ENCODE data around the gene TCF7L1.
"Not testable (repeated sequence)": the region's sequence is repeated elsewhere in the genome, so short reads cannot be mapped to it uniquely, and the experiment has no call there.

The TCF7L1 gene

DNA sequence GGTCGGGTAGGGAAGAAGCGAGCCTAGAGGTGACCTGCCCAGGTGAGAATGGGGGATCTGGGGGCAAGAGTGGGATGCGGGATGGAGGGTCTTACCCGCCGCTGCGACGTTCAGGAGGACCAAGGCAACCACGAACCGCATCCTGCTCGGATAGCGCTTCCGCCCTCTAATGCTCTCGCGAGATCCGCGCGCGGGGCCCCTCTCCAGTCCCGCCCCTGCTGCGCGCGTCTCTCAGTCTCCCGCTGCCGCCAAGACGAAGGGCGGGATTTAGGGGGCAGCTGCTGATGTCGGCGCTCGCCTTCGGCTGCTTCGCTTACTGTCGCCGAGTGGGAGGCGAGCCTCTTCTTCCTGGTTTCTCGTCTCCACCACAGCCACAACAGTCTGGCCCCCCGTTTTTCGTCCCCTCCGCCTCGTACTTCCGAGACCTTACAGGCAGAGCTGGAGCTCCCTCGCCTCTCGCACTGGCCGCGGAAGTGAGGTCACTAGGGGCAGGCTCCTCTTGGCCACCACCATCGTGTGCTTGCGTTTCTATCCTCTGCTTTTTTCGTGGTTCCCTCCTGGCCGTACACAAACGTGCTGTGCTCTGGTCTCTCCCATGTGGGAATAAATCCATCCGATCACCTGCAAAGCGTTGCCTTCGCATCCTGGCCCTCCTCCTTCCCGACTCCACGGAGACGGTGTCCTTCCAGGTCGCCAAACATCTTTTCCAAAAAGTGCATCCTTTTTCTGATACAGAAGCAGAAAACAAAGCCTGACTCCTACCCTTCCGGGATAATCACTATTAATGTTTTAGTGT, 194.8 kb downstream of the TCF7L1 start, which contains the start of gene TGOLN2:
Gene TGOLN2 (minus strand): TSS at position 168 of the 796 bp plus-strand sequence. CDS start 27 bp downstream, at position 141.
- DNase-seq, result peak; percentile 93

DNA sequence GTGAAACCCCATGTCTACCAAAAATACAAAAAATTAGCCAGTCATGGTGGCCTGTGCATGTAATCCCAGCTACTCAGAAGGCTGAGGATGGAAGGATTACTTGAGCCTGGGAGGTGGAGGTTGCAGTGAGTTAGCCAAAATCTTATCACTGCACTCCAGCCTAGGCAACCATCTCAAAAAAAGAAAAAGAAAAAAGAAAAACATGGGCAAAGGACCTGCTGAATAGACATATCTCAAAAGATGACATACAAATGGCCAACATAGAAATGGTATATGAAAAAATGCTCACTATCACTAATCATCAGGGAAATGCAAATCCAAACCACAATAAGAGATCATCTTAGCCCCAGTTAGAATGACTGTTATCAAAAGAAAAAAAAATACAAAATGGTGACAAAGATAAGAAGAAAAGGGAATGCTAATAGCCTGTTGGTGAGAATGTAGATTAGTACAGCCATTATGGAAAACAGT, 196.0 kb downstream of the TCF7L1 start:
- DNase-seq, result no peak

DNA sequence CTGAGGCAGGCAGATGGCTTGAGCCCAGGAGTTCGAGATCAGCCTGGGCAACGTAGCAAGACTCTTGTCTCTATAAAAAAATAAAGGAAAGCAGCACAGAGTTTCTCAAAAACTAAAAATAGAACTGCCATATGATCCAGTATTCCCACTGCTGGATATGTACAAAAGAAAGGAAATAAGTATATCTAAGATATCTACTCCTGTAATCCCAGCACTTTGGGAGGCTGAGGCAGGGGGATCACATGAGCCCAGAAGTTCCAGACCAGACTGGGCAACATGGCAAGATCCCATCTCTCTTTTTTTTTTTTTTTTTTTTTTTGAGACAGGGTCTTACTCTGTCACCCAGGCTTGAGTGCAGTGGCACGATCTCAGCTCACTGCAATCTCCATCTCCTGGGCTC, 196.5 kb downstream of the TCF7L1 start:
- not testable (repeated sequence) for DNase-seq

DNA sequence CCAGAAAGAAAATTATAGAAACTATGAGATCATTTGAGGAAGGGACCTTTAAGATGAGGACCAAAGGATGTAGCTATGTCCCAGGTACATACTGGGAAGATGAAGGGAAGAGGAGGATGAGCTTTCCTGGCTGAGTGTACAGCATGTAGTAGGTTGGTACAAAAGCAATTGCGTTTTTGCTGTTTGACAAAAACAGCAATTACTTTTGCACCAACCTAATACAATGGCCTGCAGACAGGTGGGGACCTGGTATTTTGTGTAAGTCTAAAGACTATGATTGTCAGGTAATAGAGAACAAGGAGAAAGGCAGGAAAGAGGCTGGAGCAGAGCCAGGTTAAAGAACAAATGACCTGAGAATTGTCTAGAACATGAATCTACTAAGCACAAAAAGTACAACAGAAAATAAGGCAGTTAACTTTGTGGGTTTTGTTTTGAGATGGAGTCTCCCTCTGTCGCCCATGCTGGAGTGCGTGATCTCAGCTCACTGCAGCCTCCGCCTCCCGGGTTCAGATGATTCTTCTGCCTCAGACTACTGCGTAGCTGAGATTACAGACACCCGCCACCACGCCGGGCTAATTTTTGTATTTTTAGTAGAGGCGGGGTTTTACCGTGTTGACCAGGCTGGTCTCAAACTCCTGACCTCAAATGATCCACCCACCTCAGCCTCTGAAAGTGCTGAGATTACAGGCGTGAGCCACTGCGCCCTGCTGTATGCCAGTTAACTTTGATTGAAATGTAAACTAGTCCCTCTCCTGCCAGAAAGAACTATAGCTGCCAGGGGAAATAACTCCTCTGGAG, 197.8 kb downstream of the TCF7L1 start:
- peak; percentile 21 for DNase-seq

DNA sequence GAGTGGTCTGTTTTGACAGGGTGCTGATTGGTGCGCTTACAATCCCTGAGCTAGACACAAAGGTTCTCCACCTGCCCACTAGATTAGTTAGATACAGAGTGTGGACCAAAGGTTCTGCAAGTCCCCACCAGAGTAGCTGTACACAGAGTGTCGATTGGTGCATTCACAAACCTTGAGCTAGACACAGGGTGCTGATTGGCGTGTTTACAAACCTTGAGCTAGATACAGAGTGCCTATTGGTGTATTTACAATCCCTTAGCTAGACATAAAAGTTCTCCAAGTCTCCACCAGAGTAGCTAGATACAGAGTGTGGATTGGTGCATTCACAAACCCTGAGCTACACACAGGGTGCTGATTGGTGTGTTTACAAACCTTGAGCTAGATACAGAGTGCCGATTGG, 200.7 kb downstream of the TCF7L1 start:
- DNase-seq, result not testable (repeated sequence)

DNA sequence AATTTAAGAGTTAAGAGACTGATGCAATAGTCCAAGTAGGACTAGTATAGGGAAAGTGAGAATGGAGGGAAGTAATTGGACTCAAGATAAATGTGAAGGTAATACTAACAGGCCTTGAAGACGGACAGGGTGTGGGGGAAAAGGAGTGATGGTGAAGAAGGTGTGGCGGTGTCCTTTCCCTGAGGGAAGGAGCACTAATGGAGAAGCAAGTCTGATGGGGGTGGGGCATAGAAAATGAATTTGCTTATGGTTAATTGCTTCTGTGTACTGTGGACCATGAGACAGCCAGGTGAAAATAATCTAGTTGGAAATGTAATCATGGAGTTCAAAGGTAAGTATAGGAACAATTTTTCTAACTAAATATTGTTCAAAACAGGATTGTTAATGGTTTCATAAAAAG, 201.7 kb downstream of the TCF7L1 start:
- no peak for DNase-seq

DNA sequence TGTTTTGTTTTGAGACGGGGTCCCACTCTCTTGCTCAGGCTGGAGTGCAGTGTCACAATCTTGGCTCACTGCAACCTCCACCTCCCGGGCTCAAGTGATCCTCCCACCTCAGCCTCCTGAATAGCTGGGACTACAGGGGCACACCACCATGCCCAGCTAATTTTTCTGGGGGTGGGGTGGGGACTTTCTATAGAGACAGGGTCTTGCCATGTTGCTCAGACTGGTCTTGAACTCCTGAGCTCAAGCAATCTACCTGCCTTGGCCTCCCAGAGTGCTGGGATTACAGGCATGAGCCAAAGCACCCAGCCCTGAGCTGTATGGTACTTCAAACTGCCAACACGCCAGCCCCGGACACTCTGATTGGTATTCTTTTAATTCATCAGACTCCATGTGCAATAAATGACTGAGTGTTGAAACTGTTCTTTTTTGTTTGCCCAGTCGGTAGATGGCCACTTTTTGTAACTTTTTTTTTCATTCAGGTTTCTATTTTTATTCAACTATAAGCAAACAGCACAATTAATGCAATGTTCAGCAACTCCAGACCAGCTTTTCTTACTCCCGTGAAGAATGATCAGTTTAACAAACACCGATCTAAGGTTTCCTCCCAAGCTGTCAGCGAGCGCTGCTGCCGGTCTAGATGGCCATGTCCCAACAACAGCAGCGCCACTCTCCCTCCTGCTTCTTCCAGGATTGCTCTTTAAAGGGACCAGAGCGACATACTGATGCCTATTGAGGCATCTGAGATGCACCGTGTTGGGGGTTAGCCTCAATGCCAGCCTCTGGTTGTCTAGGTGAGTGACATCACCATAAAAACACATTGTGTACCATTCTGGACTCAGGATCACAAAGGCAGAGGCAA, 207.1 kb downstream of the TCF7L1 start:
- DNase-seq, result no peak

DNA sequence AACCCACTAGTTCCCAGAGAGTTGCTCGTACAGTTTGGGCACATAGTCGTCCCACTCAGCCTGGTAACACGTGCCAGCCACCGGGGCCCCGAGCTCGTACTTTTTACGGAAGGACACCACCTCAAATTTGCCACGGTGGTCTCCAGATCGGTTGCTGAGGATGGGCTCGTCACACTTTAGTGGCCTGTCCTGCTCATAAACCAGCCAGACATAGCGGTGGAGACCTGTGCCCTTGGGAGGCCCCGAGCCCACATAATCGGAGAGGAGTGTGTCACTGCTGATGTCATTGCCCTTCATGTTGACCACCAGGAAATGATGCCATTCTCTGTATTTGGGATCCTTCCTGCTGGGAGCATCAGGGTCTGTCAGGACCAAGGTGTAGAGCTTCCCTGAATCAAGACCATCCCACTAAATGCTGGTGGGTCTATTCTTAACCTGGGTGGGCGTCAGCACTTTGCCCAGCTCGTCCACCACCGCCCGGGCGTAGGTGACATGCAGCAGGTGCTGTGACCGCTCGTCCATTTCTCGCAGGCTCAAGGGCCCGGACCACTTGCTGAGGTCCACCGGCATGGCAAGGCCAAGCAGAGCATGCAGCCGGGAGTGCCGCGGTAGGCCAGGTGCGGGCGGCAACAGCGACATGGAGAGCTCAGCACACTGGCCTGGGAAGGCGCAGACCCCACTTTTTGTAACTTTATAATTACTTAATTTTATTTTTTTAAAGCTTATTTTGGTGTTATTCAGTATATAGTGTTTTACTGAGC, 208.3 kb downstream of the TCF7L1 start:
- no peak for DNase-seq

DNA sequence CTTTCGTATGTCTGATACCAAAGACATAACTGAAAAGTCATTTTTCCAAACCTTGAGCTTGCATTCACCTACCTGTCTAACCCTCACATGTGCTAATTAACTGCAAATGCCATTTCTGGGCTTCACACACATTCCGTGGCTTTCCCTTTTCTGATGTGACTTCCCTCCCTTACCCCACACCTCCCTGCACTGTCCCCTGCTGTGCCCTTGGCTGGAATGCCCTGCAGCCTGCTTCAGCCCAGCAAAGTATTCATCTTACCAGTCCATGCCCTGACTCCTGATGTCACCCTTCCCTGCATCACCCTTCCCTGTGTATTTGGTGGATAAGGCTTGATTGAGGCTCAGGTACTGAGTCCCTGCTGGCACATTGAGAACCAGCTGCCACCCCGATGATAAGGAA, 209.0 kb downstream of the TCF7L1 start:
- no peak for DNase-seq

DNA sequence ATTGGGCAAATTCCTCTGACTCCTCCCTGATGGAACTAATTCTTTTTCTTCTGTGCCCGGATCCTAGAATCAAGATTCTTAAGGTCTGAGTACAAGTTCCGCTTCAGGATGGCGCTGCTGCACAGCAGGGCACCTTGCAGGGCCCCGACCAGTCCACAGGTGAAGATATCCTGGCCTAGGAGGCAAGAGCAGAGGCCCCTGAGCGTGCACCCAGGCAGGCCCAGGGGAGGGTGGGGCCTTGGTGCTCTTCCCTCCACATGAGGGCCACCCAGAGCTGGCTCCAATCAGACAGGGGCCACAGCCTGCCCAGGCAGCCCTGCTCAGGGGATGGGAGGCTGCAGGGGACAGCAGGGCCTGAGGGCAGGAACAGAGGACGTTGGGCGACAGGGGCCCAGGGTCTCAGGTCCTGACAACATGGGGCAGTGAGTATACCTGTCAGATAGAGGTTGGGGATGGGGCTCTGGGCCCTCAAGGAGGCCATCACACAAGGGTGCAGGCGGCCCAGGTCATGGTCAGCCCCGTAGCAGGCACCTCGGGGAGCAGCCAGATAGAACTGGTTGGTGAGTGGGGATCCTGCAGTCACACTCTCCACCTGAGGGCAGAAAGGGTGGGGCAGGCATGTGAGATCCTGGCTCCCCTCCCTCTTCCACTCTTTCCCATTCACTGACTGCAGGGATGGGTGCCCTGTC, 210.2 kb downstream of the TCF7L1 start:
- DNase-seq, result not testable (repeated sequence)

DNA sequence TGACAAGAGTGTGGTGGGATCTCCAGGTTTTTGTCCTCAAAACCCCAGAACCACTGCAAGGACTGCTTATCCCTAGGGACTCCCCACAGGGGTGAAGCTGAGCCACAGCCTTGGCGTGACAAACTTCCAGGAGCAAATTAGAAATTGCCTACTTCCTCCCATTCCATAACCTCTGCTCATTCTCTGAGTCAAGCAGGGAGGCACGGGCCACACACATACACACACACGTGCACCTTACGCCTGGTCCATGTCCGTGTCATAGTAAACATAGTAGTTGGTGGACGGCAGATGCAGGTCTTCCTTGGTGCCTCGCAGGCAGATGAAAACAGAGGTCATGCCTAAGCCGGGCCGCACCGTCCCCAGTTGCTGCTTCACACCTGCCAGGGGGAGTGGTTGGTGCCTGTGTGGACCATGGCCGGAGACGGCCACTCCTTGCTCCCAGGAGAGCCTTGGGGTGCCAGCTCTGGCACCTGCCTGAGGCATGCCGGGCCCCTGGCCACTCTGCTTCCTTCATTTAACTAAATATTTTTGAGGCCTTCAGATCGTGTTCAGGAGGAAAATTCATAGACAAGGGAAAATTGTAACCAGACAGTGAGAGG, 211.3 kb downstream of the TCF7L1 start:
- DNase-seq, result no peak

DNA sequence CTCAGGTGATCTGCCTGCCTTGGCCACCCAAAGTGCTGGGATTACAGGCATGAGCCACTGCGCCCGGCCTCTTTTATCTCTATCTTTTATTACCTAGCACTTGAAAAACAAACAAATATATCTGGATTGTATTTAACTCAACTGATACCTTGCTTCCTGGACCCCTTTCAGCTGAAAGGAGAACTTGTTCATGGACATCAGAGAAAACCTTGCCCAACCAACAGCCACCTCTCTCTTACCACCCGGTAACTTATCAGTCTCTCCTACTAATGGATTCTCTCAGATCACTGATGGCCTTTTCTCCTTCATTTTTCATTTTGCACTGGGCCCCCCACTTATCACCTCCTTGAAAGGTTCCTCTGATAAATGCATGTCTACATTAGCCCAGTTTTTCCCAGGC, 214.4 kb downstream of the TCF7L1 start:
- DNase-seq, result no peak

DNA sequence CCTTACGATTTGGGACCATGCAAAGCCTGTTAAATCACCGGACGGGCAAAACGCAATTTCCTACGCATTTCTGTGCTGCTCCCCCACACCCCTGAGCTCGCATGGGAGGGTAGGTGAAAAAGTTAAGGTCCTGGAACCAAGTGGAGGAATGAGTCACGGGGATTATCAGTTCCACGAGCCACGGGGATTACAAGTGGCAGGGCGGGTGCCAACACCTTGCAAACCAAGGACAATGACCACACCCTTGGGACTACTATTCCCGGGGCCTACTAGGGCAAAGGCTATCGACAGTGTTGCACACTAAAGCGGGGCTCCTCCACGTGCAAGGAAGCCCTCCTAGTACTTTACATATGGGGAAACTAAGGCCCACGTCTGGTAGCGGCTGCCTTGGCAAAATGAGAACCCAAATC, 220.7 kb downstream of the TCF7L1 start:
- peak; percentile 13 for DNase-seq

DNA sequence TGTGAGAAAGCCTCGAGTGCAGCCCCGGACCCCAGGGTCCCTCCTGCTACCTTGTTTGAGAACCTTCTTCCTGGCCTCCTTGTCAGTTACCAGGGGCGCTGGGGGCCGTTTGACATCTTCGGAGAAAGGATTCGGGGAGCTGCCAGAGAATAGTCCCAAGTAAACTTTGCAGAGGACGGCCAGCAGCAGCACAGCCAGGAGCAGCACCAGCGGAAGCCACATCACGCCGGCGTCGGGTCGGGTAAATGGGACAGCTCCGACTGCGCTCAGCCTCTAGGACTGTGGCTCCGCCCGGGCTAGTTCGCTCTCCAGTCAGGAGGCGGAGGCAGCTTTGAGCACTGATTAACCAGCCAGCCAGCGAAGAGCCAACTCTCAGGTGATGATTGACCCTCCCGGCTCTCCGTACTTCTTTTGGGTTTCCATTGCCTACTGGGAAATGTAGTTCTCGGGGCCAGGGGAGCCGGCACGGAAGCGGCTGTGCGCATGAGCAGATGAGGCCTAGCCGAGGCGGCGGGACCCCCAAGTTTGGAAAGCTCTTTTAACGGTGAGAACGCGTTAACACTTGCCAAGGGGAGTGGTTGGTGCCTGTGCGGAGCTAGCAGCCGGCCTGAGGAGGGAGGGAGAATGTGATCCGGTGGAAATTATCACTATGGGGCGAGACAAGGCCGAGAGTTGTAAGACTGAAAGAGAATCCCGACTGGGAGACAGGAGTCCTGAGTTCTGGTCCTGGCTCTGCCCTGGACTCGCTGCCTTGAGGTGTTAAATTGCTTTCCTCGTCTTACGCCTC, 221.3 kb downstream of the TCF7L1 start, which contains the start of the genes ELMOD3 and RETSAT:
Gene ELMOD3 (plus strand): TSS at position 484 of the 787 bp plus-strand sequence. CDS start 2,430 bp downstream, outside the sequence.
Gene RETSAT (minus strand): TSS at position 243 of the 787 bp plus-strand sequence. CDS start 21 bp downstream, at position 222.
- DNase-seq, result peak; percentile 96

DNA sequence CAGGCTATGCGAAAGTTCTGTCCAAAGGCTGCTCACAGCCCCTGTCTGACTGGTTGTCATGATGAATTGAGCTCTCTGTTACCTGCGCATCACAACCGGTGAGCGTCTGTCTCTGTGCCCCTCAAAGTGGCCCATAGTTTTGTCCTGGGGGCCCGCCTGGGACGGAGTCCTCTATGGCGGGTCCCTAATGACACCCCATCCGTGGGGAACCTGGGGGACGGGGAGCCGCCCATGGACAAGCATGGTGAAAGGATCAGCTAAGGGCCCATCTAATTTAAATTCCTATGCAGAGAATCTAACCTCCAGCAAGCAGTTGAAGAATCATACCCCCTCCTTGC, 221.8 kb downstream of the TCF7L1 start:
- no peak for DNase-seq

DNA sequence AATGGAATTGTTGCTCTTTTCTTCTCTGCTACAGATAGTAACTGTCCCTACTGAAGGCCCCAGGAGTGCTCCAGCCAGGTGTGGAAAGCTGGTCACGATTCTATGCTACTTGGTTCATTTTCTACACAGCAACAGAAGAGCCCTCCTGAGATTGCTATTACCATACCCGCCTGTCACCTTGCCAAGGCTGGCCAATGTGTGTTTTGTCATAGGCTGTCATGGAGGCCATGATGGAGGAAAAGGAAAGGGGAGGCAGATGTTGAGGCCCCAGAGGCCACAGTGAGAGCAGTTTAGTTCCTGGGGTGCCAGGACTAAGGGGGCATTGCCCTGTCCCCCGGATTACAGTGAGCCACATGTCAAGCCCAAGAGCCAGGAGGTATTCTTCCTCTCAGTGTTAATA, 222.3 kb downstream of the TCF7L1 start:
- DNase-seq, result no peak

DNA sequence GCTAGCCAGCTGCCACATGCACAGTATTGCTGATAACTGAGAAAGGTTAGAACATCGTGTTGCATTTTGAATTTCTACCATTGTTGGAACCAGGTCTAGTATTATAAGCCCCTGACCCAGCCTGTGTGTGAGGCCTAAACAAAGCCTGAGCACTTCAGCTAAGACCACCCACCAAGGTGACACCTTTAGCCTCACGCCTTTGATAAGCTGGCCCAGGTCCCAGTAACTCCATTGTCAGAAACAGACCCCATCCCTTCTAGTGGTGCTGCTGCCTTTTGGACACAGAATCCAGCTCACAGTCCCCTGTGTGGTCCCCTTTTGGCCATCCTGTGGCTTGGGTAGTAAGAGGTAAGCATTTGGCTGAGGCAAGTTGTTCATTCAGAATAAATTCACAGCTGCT, 223.0 kb downstream of the TCF7L1 start:
- no peak for DNase-seq

DNA sequence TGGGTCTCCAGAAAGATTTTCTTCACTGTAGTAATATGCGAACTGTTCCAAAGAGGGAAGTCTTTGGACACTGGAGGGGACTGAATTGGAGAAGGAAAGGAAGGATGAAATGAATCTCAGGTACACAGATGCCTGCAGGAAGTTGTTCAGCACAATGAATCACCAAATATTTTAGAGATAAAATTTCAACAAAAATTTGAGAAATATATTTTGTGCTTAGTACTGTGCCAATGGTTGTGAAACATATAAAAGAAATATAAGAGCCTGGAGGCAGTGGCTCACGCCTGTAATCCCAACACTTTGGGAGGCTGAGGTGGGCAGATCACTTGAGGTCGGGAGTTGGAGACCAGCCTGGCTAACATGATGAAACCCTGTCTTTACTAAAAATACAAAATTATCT, 224.5 kb downstream of the TCF7L1 start:
- DNase-seq, result no peak

Measured in activated naive CD4-positive, alpha-beta T cell treated with Interleukin-2 at 50 U/mL for 16 hours (primary cell).